Esophagus squamous epithelium (tissue), 4 donors: ENCODE measurements around the gene LRBA.

Source experiments
- CTCF ChIP-seq, 6 experiments: fragments of 450-650 bp in 4 of 6; fragments of 200-600 bp in 2 of 6; sonication (generic) in 2 of 6; IDR thresholded peaks; one replicate each; pipeline ENCODE4 v1.5.1; 2016 to 2019; ENCODE audit warnings: antibody characterized with exemption in 6 of 6, mild to moderate bottlenecking in 4 of 6, moderate library complexity in 4 of 6
- POLR2A ChIP-seq, 4 donors: fragments of 450-650 bp; IDR thresholded peaks; one replicate each; pipeline ENCODE4 v1.6.1; 2017; ENCODE audit warnings: antibody characterized with exemption in 4 of 4, mild to moderate bottlenecking in 4 of 4, moderate library complexity in 3 of 4

GRCh38 chr4:150867148-150867547 lies 147.9 kb downstream of the LRBA start:
- TF ChIP-seq CTCF (IDR thresholded peaks at IDR 0.05) = peak; percentile 46 to 70 (median 60)
- no peak for TF ChIP-seq POLR2A (IDR thresholded peaks at IDR 0.05)
